Midbrain (tissue), 1 donor: ENCODE results near the gene PAPPA.

ENCODE experiments used
- DNase-seq: peaks from one replicate; lab custom pipeline; 2025; lab: John Stamatoyannopoulos, UW

PAPPA gene

DNA sequence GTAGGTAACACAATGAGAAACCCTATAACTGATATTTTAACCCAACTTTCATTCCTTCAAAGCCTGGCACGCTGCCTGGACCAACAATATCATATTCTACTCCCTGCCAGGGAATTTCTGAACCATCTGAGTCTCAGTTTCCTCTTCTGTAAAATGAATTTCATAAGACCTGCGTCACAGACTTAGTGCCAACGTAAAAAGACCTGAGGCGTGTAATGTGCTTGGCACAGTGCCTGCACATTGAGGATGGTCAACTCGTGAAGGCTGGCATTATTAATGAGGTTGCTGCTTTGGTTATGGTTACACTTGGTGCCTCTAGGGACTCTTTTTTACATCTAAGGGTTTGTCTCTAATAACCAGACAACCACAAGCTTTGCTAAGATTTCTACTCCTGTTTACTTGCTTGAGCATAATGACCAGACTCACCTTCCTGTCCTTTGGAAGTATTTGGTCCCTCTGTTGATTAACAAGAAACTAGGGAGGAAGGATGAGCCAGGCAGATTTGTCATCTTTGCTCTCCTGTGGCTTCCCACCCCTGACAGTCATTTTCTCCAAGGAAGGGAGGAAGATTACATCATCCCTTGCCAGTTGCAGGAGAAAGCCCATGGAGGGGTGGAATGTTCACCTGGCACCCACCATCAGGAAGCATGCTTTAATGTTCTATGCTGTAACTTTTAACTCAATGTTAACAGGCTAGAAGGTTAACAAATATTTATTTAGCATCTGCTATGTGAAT is 79.0 kb downstream of the PAPPA start:
- no peak for DNase-seq

- DNase-seq: no peak
Measured at GRCh38 chr9:116233160-116233530, 79.6 kb downstream of the PAPPA start.

DNA sequence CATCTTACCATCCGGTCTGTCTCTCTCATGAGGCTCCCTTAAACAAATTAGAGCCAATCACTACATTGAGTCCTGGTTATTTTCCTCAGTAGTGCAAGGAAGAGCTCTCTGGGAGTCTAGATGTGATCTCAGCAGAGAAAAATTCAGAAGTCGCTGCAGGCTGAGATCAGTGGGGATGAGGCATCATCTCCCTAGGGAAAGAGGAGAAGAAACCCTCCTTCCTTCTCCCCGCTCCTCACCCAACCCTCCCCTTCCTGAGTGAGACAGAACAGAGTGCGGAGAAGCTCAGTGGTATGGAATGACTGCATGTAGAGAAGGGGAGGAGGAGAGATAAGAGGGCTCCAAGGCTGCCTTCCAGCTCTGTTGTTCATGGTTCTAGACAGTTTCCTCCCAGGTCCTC is 80.5 kb downstream of the PAPPA start:
- no peak for DNase-seq

DNA sequence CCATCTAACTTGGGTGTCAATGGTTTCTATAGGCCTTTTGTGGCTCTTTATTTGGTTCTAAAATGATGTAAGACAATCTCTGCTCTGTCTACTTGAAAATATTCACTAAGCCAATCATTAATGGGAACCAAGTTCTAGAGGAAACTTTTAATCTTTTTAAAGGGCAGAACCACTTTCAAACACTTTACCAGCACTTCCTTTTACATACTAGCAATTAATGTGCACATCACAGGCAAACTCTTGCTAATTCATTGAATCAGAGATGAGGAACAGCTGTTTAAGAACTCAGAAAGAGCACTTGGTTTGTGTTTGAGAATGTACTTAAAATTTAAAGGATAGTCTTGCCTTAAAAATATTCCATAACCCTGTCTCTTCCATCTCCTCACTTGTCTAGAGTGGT is 83.4 kb downstream of the PAPPA start:
- no peak for DNase-seq

- no peak for DNase-seq
Measured at GRCh38 chr9:116237456-116237855, 83.9 kb downstream of the PAPPA start.

GRCh38 chr9:116238225-116238624 is 84.6 kb downstream of the PAPPA start:
- DNase-seq: no peak

DNA sequence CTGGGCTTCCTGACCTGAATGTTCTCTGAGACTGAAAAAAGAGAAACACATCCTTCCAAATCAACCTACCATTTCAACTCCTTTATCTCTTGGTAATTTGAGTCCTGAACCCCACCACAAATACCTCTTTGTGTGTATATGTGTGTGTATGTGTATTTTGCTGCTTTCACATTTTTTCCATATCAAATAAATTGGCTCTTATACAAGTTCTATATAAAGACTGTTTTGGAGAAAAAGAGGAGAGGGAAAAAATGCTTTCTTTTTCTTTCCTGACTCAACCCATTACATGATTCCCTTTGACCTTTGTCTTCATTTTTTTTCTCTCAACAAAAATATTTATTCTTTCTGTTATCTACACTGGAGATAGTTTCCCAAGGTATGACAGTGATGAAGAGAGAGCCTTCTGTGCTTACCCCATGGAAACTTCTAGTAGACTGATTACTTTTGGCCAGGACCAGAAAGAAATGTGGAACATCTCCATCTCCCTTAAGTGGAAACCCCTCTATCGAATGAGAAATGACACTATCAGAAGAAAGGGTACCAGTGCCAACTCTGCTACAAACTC is 85.3 kb downstream of the PAPPA start:
- no peak for DNase-seq

DNA sequence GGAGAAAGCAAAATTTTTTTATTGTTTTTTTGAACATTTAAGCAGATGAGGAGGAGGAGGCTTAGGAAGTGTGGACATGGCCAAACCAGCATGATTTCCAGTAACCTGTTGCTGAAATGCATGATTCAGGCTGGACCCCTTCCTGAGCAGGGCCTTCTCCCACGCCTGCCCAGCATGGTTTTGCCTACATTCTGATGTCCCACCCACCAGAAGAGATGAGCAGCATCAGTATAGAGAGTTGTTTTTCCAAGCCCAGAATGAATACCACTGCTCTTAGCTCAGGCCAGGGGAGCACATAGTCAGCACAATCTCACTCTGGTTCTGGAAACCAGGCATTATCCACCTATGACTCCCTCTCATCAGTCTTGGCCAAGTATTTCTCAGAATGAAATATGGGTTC is 90.1 kb downstream of the PAPPA start:
- no peak for DNase-seq

- no peak for DNase-seq
Measured at GRCh38 chr9:116247284-116247683, 93.7 kb downstream of the PAPPA start.

DNA sequence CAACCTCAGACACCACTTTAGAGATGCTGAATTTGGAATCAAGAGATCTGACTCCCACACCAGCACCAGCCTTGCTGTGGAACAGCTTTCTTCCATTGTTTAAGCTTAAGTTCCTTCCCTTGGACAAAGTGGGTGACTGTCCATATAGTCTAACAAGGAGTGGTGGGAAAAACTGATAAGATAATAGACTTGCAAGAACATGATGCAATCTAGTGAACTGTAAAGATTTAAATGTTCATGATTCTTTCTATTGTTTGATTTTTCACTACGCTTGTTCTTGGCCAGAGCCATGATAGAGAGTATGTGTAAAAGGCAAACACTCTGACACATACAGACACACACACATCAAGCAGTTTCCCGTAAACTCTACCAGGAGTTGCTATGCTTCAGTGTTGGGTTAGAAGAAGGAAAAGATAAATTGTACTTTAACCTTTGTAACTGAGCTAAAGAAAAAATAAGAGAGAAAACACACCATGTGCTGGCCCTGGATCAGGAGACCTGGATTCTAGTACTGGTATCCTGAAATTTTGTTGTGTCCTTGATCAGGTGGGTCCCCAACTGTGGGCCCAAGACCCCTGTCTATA is 94.3 kb downstream of the PAPPA start:
- DNase-seq: no peak

GRCh38 chr9:116250891-116251290 is 97.3 kb downstream of the PAPPA start:
- DNase-seq: no peak

GRCh38 chr9:116251366-116251765 is 97.8 kb downstream of the PAPPA start:
- DNase-seq: no peak

DNA sequence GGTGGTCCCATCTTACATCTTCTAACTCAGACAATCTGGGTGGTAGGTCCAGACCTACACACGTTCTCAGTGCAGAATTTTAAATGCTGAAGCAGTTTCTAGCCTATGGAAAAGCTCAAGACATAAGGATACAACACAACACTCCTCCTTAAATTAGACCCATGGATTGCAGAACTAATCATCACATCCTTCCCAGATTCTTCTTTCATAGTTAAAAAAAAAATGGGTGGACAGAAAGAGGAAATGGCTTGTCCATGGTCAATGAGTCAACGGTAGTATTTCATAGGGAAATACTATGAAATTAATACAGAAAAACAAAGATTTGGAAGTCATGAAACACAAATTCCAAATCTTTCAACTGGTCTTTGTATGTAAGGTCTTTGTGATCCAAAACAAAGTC is 106.9 kb downstream of the PAPPA start:
- no peak for DNase-seq

GRCh38 chr9:116262448-116262847 is 108.9 kb downstream of the PAPPA start:
- DNase-seq: no peak

- no peak for DNase-seq
Measured at GRCh38 chr9:116264361-116264760, 110.8 kb downstream of the PAPPA start.

DNA sequence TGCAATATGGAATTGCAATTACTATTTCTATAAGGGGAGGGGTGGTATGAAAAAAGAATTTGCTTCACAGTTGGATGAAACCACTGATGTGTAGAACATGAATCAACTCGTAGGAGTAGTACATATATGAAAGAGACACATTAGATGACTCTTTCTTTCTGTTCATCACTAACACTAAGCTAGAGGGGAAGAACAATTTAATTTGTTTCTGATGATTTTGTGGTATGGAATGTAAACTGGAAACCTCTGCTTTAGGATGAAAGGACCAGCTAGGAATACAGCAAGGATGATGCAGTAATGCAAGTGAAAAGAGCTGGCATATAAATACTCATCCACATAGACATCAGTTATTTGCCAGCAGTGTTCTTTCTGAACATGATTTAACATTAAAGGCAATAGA is 113.4 kb downstream of the PAPPA start:
- no peak for DNase-seq

GRCh38 chr9:116269250-116269649 is 115.7 kb downstream of the PAPPA start:
- DNase-seq: no peak

DNA sequence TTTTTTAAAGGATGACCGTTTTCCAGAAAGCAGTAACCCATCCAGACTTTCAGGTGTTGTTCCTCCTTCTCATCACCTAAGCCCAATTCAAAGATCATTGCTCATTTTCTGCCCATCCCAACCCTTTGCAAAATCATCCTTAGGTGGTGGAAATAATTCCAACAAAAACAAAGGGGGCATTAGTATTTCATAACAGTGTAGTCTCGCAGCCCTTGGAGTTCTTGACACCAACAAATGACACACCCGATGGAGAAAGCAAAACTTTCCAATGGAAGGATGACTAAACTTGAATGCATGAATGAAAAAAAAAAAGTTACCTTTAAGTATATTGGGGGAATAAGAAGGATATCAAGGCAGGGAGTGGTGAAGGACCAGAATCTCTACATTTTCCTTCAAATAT is 117.0 kb downstream of the PAPPA start:
- DNase-seq: no peak

DNA sequence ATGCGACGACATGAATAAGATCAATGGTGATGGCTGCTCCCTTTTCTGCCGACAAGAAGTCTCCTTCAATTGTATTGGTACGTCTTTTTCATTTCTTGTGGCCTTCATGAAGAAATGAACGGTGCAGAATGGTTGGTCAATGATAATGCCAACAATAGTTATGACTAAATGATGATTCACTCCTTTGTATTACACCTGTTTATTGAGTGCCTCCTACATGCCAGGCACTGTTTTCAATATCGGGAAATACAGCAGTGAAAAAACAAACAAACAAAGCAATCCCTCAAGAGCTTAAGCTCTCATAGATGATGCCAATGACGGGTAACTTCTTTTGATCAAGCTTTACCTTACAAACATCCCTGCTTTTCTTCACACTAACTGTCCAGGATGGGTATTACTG is 117.7 kb downstream of the PAPPA start:
- no peak for DNase-seq

- DNase-seq: no peak
Measured at GRCh38 chr9:116271991-116272390, 118.4 kb downstream of the PAPPA start.

DNA sequence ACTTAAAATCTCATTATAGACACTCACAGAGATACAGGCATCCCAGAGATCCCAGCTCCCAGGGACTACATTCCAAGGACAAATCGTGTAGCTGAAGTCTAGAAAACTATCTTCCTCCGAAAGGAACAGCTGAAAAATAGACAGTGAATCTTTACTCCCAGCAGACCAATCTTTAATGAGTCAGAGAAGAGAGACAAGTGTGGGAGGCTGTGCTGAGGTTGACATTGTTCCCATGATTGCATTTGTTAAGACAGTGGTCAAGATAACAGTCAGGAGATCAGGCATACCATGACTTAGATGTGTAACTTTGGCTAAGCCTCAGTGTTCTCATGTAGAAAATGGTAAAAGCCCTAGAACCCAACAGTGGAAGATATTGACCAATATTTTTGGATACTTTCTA is 120.7 kb downstream of the PAPPA start:
- DNase-seq: no peak

- DNase-seq: no peak
Measured at GRCh38 chr9:116275418-116276195, 122.0 kb downstream of the PAPPA start.

DNA sequence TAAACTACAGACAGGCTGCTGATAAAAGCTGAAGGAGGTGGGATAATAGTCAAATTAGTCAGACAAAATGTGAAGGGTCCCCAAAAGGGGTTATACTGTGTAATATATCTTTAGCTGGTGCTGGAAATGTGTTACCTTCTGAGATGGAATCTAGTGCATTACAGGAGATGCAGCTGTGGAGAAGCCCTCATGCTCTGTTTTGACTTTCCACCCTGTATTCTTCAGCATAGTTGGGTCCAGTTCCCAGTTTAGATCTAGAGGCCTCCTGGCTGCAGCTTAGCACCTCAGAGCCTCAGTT is 122.6 kb downstream of the PAPPA start:
- DNase-seq: no peak
